HTERT RPE-1 (cell line): ENCODE results near the gene CFAP58.

Experiments used
- in situ Hi-C: fragments of 300-500 bp; cut with MboI; formaldehyde crosslinking; loops from 4 replicates; pipeline ENCODE4 v1.14.3; 2020; ENCODE audit warnings: low sequenced_read_pairs

CFAP58 gene

DNA sequence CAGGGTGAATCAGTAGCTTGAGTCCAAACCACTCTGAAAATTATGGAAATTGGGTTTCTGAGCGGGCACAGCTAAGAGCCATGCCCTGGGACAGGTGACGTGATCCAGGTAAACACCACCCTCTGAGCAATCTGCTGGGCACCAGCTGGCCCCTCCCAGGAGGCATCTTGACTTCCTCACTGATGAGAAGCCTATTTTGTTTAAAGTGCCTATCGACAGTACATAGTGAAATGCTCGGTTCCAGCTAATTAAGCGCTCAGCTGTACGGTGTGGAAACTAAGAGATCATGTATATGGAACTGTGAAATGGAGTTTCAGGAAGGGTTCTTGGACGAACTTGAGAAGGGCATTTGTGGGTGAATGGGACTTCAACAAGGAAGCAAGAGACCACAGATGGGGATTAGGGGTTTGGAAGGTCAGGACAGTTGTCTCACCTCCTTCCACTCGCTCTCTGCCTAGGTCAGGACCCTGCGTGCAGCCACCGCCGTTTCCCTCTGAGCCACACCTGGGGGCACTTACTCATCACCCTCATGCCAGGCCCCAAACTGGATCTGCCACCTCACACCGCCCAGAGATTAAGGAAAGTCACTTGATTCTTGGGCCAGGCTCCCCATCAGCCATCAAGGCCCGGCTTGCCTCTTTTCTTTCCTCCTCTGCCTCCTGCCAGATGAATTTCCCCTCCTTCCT, 18.5 kb upstream of the CFAP58 start:
- in situ Hi-C loops: no loop called here

DNA sequence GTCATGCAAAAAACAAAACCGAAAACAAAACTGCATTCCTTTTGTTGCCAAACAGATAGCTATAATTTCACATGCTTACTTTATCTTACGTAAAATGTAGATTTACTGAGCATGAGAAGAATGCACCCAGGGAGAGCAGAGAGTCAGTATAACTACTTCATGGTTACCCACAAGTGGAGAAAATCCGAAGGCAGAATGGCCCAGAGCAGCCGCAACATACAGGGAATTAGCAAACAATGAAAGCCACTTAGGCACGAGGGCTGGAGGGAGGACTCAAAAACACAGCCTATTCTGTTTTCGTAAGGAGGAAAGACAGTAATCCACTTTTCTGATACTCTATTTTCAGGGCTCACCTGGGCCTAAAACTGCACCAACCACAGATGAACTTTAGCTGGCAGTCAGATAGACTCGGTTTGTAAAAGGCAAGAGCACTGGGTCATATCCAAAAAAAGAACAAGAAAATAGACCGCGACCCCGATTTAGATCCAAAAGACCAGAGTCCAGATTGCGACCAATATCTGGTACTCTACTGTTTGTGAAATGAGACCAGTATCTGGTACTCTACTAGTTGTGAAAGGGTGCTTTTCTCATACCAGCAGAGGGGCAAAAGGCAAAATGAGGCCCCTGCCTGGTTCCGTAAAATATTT, 16.7 kb upstream of the CFAP58 start:
- in situ Hi-C loops: no loop called here

DNA sequence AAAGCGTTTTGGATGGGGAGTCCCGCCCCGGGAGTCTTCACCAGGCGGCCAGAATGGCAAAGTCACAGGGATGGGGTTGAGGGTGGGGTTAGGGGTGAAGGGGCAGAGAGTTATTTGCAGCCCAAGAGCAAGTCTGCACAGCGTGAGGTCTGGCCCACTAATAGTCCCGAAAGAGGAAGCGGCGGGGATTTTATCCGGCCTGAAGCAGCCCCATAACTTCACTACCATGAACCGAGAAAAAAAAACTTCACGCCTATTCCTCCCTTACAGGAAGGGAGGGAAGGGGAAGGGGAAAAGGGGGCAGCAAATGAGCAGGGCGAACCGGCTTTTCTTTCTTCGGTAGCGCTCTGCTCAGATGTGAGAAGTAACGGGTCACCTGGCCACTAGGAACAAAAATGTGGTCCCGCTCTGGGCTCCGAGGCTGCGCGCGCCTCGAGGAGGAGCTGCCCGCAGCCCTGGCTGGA, 16.1 kb upstream of the CFAP58 start:
- in situ Hi-C loops: no loop called here

DNA sequence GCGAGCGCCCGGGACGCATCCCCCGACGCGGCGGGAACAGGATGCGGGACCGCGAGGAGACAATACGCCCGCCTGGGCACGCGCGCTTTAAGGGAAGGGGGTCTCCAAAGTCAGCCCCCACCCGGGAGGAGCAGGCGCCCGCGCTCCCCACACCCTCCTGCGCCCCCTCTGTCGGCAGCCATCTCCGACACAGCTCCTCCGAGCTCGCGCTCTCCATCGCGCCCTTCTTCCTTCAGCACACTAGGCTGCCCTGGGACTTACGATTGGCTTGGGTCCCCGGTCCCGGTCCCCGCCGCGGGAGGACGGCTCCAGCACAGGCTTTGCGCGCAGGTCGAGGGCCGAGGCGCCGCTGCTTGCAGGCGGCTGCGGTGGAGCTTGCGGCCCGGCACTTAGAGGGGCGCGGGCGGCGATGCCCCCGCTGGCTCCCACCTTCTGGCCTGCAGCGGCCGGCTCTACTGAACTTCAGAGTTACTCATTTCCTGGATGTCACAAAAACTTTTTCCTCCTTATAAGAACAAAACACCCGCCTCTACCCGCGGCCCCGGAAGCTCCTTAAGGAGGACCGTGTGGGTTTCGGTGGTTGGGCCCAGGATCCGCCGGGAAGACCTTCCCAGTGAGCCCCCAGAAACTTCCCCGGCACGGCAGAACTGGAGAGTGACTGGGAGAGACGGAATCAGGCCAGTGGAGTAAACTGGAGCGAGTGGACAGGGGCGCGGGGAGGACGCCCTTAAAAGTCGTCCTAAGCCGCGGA, 15.5 kb upstream of the CFAP58 start, which contains the start of gene ITPRIP:
Gene ITPRIP (minus strand): TSS at position 481 of the 751 bp plus-strand sequence. CDS start 22,414 bp downstream, outside the sequence.
- in situ Hi-C loops: no loop called here

DNA sequence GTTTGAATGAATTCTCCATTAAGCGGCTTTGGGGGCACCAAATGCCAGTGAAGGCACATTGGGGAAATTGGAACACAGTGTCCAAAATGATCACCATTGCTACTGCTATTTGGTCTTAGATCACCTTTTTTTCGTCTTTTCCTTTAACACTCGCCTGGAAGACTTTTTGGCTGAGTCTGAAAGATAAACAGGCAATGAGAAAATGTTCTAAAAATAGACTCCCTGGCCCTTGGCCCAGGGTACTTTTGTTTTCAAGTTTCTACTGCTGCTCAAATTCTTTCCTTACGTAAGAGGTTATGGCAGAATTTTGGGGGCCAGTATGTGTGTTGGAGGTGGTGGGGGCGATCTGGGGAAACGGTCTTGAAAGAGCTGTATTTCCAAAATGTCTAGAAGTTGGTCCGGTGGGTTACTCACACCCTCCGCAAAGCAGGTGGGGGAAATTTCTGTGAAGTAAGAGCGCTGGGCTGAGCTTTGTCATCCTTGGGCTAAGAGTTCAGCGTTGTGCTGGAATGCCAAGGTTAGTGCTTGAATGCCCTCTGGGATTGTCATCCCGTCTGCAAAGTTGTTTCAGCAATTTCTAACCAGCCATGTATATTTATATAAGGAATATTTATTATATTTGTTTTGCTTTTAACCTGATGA, 14.0 kb upstream of the CFAP58 start:
- in situ Hi-C loops: no loop called here

DNA sequence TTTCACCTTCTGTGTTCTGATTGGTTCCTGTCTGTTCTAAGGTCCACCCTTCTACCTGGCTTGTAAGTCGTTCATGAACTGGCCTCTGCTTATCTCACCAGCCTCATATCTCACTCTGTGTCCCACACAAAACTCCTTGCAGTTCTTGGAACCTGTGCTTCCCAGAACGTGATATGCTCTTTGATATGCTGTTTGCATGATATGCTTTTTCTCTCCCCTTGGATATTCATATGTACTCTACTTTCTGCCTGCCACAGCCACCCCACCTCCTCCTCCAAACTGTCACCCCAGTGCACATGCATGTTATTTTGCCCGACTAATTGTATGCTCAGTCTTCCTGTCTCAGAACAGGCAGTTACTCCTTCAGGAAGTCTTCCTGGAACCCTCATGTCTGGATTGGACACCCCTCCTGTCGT, 13.5 kb upstream of the CFAP58 start:
- in situ Hi-C loops: no loop called here

DNA sequence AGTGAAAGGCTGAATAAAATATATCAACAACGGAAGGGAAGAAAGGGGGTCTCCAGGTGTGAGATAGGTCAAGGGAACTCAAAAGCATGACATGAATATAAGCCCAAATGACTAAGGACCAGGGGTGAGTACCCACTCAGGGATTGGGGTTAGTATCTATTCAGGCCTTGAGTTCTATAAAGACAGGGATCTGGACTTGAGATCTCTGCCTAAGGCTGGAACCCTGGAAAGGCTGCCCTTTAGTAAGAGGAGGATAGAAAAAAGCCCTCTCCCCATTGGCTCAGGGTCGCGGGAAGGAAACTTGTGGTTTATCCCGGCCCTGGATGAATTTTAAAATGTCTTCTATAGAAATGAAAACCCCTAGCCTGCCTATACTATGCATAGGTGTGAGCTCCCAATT, 13.0 kb upstream of the CFAP58 start:
- in situ Hi-C loops: no loop called here

DNA sequence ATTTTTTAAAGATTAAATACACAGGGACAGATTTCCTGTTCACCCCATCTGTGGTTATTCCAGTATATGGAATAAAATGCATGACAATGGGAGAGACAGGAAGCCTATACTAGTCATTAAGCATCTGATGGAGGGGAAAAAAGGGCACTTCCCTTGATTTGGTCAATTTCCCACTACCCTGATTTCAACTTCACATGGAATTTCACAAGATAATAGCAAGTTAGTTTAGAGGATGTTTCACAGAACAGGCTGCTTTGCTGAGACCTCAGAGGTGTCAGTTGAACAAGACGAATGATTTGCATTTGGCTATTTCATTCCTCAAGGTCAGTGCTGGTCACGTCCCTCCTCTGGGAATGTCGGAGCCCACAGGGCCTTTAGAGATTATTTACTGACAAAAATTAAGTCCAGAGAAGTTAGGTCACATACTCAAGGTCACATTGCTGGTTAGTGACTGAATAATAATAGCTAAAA, 10.7 kb upstream of the CFAP58 start:
- in situ Hi-C loops: no loop called here

DNA sequence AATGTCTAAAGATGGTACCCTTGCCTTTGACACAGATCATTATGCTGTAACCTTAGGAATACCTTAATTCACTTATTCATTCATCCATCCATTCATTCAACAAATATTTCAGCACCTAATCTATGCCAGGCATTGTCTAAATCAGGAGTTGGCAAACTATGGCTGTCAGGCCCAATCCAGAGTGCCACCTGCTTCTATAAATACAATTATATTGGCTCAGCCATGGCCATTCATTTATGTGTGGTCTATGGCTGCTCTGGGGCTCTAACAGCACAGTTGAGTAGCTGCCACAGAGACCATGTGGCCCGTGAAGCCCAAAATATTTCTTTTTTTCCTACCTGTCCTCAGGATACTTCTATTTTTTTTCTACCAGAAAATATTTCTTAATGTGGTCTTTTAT, 9.4 kb upstream of the CFAP58 start:
- in situ Hi-C loops: no loop called here

DNA sequence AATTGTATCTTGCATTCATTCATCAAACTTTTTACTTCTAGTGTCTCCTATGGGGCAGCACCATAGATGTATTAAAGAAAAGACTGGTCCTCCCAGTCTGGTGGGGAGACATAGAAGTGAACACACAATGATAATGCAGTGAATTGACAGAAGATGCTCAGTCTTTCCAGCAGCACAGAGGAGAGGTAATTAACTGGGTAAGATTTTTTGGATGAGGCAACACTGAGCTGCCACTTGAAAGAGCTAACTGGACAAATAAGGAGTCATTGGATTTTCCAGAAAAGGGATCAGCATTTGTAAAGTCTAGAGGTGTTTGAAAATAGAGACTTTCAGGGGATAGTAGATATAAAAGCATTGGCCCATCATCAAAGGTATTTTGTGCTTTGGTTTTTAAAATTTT, 8.1 kb upstream of the CFAP58 start:
- in situ Hi-C loops: no loop called here

DNA sequence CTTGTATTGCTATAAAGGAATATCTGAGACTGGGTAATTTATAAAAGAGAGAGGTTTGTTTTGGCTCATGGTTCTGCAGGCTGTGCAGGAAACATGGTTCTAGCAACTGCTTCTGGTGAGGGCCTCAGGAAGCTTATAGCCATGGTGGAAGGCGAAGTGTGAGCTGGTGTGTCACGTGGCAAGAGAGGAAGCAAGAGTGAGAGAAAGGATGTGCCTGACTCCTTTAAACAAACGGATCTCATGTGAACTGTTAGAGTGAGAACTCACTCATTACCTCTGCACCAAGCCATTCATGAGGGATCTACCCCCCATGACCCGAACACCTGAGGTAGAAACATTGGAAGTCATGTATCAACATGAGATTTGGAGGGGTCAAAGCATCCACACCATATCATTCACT, 7.7 kb upstream of the CFAP58 start:
- in situ Hi-C loops: no loop called here

DNA sequence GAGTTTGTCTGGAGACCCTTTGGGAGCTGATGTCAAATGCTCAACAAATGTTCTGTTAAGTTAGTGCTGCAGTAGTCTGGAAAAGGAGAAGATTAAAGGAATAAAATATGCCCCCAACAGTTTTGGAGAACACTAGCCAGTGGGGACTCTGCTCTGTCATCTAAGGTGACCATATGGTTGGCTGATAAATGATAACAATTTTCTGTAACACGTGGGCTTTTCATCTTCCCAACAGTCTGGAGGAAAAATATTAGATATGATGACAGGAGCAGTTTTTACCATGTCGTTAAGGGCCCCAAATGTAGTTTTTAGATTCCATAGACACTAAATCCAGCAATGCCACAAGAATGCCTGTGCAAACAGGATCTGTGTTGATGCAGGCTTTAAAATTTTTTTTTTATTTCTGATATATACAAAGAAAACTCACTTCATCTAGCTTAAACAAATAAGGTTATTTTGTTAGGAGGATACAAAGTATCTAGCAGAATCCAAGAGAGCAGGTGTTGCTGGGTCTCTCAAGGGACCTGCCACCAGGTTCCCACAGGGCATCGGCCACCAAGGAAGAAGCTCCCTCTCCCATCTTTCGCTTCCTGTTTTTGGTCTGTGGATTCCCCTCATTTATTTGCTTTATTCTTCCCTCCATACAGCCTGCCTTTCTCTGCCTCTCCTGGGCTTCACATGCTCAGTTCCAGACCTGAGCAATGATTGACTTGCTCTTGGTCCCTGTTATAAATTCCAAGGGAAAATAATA, 6.2 kb upstream of the CFAP58 start:
- in situ Hi-C loops: no loop called here

DNA sequence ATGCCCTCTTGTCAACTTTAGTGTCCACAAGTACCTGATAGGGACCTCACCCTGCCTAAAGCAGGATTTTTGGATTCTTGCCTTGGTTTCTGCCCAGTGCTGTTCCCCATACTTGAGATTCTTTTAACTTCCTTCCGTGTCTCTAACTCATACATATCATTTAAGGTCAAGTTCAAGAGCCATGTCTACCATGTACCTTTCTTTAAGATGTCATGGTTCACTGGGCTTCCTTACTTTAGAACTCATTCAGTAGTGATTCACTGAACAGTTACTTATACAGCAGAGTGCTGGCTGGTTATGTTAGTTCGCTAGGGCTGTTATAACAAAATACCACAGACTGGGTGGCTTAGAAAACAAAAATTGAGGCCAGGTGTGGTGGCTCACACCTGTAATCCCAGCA, 5.0 kb upstream of the CFAP58 start:
- in situ Hi-C loops: no loop called here

DNA sequence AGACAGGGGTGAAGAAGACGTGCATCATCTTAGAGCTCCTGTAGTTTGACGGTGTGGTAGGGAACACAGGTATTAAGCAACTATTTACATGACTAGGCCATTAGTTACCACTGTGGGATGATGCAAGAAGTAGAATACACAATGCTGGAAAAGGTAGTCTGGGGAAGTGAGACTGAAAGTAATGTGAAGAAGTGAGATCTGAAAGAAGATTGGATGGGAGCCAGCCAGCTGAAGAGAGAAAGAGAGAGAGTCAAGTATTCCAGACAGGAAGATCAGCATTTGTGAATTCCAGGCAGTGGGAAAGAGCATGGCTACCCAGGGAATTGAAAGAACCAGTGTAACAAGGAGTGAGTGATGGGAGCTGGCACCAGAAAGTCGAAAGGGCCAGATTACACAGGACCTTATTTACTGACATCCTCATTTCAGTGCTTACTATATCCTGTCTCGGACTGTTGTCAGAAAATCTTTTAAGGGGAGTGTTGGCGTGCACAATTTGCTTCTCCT, 4.0 kb upstream of the CFAP58 start:
- in situ Hi-C loops: no loop called here

DNA sequence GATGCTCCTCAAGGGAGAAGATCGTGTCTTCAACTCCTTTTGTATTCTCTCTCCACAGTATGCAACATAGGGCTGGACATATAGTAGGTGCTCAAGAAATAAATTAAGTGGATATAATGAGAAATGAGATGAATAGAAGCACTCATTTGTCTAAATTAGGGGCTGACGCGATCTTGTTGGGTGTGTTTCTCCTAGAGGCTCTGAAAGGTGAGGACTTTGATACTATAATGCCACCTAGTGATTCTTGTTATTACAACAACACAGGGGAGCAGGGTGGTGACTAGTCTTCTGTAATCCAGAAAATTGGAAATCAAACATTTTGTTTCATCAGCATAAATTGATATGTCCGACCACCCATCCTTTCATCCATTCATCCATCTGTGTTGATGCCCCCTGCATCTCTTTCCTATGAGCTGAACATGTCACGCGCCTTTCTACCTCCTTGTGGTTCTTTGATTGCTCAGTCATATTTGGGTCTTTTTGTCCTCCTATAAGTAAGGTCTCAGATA, 3.5 kb upstream of the CFAP58 start:
- in situ Hi-C loops: no loop called here

DNA sequence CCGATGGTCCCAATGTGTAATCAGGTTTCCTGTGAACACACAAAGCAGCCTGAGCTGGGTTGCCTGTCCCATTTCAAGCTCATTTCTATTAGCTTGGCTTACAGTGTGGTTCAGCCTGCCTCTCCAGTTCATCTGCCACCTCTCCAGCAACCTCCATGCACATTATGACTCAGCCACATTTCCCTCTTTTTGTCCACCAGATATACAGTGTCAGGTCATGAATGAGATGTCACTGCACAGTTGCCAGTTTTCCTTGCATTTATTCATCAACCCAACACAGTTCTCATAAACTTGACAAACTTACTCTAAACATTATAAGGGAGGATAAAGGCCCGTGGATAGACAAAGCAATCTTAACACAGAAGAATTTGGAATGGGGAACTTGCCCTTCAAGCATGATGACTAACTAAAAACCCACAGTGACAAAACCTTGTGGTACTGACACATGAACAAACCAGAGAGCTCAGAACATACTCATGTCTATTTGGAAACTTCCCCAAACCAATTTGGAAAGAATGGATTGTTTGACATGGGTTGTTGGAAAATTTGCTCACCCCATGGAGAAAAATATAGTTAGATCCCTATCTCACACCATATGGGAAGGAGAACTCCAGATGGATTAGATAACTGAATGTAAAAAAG, 2.5 kb upstream of the CFAP58 start:
- in situ Hi-C loops: no loop called here

DNA sequence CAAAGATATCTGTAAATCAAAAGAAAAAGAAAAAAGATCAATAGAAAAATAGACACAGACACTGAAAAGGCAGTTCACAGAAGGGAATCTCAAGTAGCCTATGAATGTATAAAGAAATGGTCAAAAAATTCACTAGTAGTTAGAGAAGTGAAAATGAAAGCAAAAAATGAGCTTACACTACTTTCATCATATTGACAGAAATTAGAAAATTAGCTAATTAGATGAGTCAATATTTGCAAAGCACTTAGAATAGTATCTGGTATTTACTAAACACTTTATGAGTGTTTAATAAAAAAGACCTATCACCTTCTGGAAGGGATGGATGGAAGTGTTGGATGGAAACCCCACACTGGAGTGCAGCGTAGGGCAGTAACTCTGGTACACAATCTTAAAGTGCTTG, 1.7 kb upstream of the CFAP58 start:
- in situ Hi-C loops: no loop called here

DNA sequence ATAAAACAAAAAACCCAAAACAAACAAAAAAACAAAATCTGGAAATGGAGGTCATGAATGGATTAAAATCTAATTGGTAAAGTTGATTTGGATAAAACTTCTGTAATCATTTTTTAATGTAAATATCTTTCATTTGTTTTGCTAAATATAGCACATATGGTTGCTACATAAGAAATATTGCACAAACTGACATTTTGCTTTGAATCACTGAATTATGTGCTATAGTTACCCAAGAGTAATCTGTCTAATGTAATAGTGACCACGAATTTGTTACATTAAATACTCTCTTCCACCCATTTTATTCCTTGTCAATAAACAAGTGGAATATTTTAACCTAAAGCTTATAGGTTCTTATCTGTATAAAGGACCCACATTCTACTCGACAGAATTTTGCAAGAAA, 6.2 kb downstream of the CFAP58 start:
- in situ Hi-C loops: no loop called here

DNA sequence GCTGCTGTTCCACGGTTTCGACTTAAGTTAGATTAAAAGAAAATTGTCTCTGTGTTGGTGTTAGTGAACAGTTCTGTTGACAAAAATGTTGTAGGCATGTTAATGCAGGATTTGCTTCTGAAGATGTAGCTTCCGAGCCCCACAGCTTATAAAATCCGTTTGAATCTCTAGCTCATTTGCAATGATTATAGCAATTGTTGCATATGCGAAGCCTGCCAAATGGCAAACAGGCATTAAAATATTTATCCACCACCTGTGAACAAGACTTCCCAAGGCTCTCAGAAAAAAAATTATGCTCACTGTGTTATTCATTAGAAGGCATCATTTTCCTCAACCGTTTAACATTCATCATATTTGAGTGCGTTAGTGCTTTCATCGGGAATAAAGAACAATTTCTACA, 14.3 kb downstream of the CFAP58 start:
- in situ Hi-C loops: no loop called here

DNA sequence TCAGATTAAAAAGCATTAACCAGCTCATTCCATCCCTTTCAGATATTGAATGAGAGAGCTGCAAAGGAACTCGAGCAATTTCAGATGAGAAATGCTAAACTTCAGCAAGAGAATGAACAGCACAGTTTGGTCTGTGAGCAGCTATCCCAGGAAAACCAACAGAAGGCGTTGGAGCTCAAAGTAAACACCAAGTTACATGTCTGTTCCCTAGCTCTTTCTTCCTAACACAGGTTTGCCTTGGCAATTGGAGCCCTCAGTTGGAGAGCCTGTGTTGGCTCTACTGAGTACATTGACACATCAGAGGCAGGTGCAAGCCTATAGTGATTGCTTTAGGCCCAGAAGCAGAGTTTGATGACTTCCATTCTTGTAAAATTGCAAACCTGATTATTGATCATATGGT, 14.7 kb downstream of the CFAP58 start:
- in situ Hi-C loops: no loop called here
